ENCODE results near the gene ARL15. TPM values are rescaled to one million over a fixed set of nuclear protein-coding genes. Genes with fewer than 3 reads are reported as not detected.

ARL15 gene
- polyA plus RNA-seq, 1 of the 3 experiments (the other 2 are of a cell fraction): 6.4 TPM

GRCh38 chr5:53884417-53884816, 426.0 kb downstream of the ARL15 start:
- no peak for DNase-seq
- TF ChIP-seq IRF3 (IDR thresholded peaks at IDR 0.05; ENCODE audit: low read depth, low read length): no peak
- TF ChIP-seq RFX5 (IDR thresholded peaks at IDR 0.05; ENCODE audit: low read length): no peak
- no peak for TF ChIP-seq ELF1 (IDR thresholded peaks at IDR 0.05)
- no peak for TF ChIP-seq EP300 (IDR thresholded peaks at IDR 0.05; ENCODE audit: borderline replicate concordance in 1 of 2, low read depth in 1 of 2, low read length in 1 of 2)
- no peak for TF ChIP-seq TEAD4 (IDR thresholded peaks at IDR 0.05; ENCODE audit: borderline replicate concordance, insufficient read depth)
- TF ChIP-seq POLR2AphosphoS5 (IDR thresholded peaks at IDR 0.05; ENCODE audit: low read depth, low read length): no peak
- no peak for TF ChIP-seq RAD21 (IDR thresholded peaks at IDR 0.05; ENCODE audit: low read length)
- no peak for TF ChIP-seq USF1 (IDR thresholded peaks at IDR 0.05; ENCODE audit: borderline replicate concordance, low read depth)
- CTCF ChIA-PET: no interaction called here
- 94% methylated on average over 13 of the region's 14 CpGs for WGBS (ENCODE audit: low lambda C conversion rate)
- no peaks in the 10 kb centered on the region for H3K27me3 ChIP-seq (ENCODE audit: insufficient read depth)
- no peak overlapping the region for H3K4me3 ChIP-seq (ENCODE audit: low read depth in 2 of 2, low read length in 1 of 2)
- H3F3A ChIP-seq (replicated peaks; ENCODE audit: insufficient read depth): no peaks in the 10 kb centered on the region
- no peak overlapping the region for H2AFZ ChIP-seq (ENCODE audit: low read depth)
- H3K79me2 ChIP-seq (ENCODE audit: insufficient read depth): no peaks in the 10 kb centered on the region
- peaks cover 0 to 2% of the 10 kb centered on the region in 2 experiments for H3K36me3 ChIP-seq (replicated peaks in 1 of 2; ENCODE audit: control insufficient read depth in 1 of 2, insufficient read depth in 2 of 2, low read length in 1 of 2)
- H4K20me1 ChIP-seq (ENCODE audit: insufficient read depth): no peaks in the 10 kb centered on the region
- POLR2A ChIA-PET: no interaction called here
- no peaks in the 10 kb centered on the region for H3K9me2 ChIP-seq
- H3K4me2 ChIP-seq: no peak overlapping the region
- no peaks in the 10 kb centered on the region for H3K4me1 ChIP-seq (ENCODE audit: control insufficient read depth in 1 of 2, insufficient read depth in 2 of 2, low read depth in 1 of 2, low read length in 1 of 2)
- no peak overlapping the region for H3K9ac ChIP-seq
- H3K27ac ChIP-seq (ENCODE audit: low read depth in 2 of 2, low read length in 1 of 2): no peak overlapping the region
- no peaks in the 10 kb centered on the region for H3K9me3 ChIP-seq

GRCh38 chr5:53882676-53883031, 427.7 kb downstream of the ARL15 start:
- ChIA-PET CTCF (no interaction called here), POLR2A (no interaction called here)
- H3K27me3 ChIP-seq (ENCODE audit: insufficient read depth): no peaks in the 10 kb centered on the region
- no peaks in the 10 kb centered on the region for H3K9me3 ChIP-seq
- H3K27ac ChIP-seq (ENCODE audit: low read depth in 2 of 2, low read length in 1 of 2): no peak overlapping the region
- H3K9ac ChIP-seq: no peak overlapping the region
- H3K79me2 ChIP-seq (ENCODE audit: insufficient read depth): no peaks in the 10 kb centered on the region
- H4K20me1 ChIP-seq (ENCODE audit: insufficient read depth): no peaks in the 10 kb centered on the region
- H2AFZ ChIP-seq (ENCODE audit: low read depth): no peak overlapping the region
- H3K9me2 ChIP-seq: no peaks in the 10 kb centered on the region
- no peak for DNase-seq
- no peak overlapping the region for H3K4me2 ChIP-seq
- no peak overlapping the region for H3K4me3 ChIP-seq (ENCODE audit: low read depth in 2 of 2, low read length in 1 of 2)
- no peaks in the 10 kb centered on the region for H3F3A ChIP-seq (replicated peaks; ENCODE audit: insufficient read depth)
- TF ChIP-seq POLR2AphosphoS5 (IDR thresholded peaks at IDR 0.05; ENCODE audit: low read depth, low read length) (no peak), FOXM1 (IDR thresholded peaks at IDR 0.05; ENCODE audit: low read depth) (no peak), EZH2phosphoT487 (IDR thresholded peaks at IDR 0.05; ENCODE audit: borderline replicate concordance, low read depth) (no peak), CHD2 (IDR thresholded peaks at IDR 0.05; ENCODE audit: low read length, partially characterized antibody) (no peak), USF1 (IDR thresholded peaks at IDR 0.05; ENCODE audit: borderline replicate concordance, low read depth) (no peak), NRF1 (IDR thresholded peaks at IDR 0.05; ENCODE audit: low read depth, low read length) (no peak)
- no peaks in the 10 kb centered on the region for H3K4me1 ChIP-seq (ENCODE audit: control insufficient read depth in 1 of 2, insufficient read depth in 2 of 2, low read depth in 1 of 2, low read length in 1 of 2)
- peaks cover 0 to 2% of the 10 kb centered on the region in 2 experiments for H3K36me3 ChIP-seq (replicated peaks in 1 of 2; ENCODE audit: control insufficient read depth in 1 of 2, insufficient read depth in 2 of 2, low read length in 1 of 2)

Data from SK-N-SH (cell line).